Measurements from ENCODE around the gene UCN.

GRCh38 chr2:27281855-27282559 is 26.2 kb downstream of the UCN start, which contains the start of gene TRIM54:
- no peak for TF ChIP-seq POLR2AphosphoS5 (IDR thresholded peaks at IDR 0.05; ENCODE audit: low read depth, low read length)
- TF ChIP-seq, protein P1, sequence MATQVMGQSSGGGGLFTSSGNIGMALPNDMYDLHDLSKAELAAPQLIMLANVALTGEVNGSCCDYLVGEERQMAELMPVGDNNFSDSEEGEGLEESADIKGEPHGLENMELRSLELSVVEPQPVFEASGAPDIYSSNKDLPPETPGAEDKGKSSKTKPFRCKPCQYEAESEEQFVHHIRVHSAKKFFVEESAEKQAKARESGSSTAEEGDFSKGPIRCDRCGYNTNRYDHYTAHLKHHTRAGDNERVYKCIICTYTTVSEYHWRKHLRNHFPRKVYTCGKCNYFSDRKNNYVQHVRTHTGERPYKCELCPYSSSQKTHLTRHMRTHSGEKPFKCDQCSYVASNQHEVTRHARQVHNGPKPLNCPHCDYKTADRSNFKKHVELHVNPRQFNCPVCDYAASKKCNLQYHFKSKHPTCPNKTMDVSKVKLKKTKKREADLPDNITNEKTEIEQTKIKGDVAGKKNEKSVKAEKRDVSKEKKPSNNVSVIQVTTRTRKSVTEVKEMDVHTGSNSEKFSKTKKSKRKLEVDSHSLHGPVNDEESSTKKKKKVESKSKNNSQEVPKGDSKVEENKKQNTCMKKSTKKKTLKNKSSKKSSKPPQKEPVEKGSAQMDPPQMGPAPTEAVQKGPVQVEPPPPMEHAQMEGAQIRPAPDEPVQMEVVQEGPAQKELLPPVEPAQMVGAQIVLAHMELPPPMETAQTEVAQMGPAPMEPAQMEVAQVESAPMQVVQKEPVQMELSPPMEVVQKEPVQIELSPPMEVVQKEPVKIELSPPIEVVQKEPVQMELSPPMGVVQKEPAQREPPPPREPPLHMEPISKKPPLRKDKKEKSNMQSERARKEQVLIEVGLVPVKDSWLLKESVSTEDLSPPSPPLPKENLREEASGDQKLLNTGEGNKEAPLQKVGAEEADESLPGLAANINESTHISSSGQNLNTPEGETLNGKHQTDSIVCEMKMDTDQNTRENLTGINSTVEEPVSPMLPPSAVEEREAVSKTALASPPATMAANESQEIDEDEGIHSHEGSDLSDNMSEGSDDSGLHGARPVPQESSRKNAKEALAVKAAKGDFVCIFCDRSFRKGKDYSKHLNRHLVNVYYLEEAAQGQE (IDR thresholded peaks at IDR 0.05; ENCODE audit: insufficient read depth in 1 of 2, low read depth in 2 of 2, low read length in 1 of 2): no peak

Measured in Panc1 (cell line).